Esophagus squamous epithelium (tissue), 4 donors: ENCODE measurements around the gene TLK2.
A peak's percentile ranks its signal among the peaks of the same experiment; 100 is the strongest.

Source experiments
- CTCF ChIP-seq, 6 experiments: fragments of 450-650 bp in 4 of 6; fragments of 200-600 bp in 2 of 6; sonication (generic) in 2 of 6; IDR thresholded peaks; one replicate each; pipeline ENCODE4 v1.5.1; 2016 to 2019; ENCODE audit warnings: antibody characterized with exemption in 6 of 6, mild to moderate bottlenecking in 4 of 6, moderate library complexity in 4 of 6
- POLR2A ChIP-seq, 4 donors: fragments of 450-650 bp; IDR thresholded peaks; one replicate each; pipeline ENCODE4 v1.6.1; 2017; ENCODE audit warnings: antibody characterized with exemption in 4 of 4, mild to moderate bottlenecking in 4 of 4, moderate library complexity in 3 of 4

- TF ChIP-seq CTCF (IDR thresholded peaks at IDR 0.05) (no peak), POLR2A (IDR thresholded peaks at IDR 0.05) (peak in 2 of 4 donors; percentile 12 to 31)
These were observed 149.4 kb downstream of the TLK2 start for GRCh38 chr17:62627904-62628633.
